PFSK-1 (cell line): ENCODE measurements around the gene TNS1.

Source experiments
- FOXP2 ChIP-seq: optimal IDR thresholded peaks from 2 replicates; pipeline ENCODE3; 2011; ENCODE audit warnings: borderline replicate concordance, control low read depth, inconsistent platforms; ENCODE audit not compliant: insufficient read depth; ENCODE audit errors: extremely low read length, extremely low read depth
- POLR2AphosphoS5 ChIP-seq: IDR thresholded peaks from 2 replicates; pipeline ENCODE4 v1.6.1; 2012; ENCODE audit warnings: low read depth, mild to moderate bottlenecking, control low read depth, low read length, moderate library complexity
- SIN3A ChIP-seq: IDR thresholded peaks from 2 replicates; pipeline ENCODE4 v1.6.1; 2012; ENCODE audit warnings: mild to moderate bottlenecking, low read length, moderate library complexity, borderline replicate concordance; ENCODE audit not compliant: insufficient read depth
- TAF1 ChIP-seq: IDR thresholded peaks from 2 replicates; pipeline ENCODE4 v1.6.1; 2012; ENCODE audit warnings: low read length, control low read depth, borderline replicate concordance; ENCODE audit not compliant: insufficient read depth
- TF ChIP-seq, protein P1 (sequence below), 2 experiments: IDR thresholded peaks; 2 replicates each; pipeline versions ENCODE4 v1.6.1 to v1.8.0; 2011 to 2012; ENCODE audit warnings: low read depth in 2 of 2, low read length in 2 of 2, control low read depth in 1 of 2, inconsistent platforms in 1 of 2, mild to moderate bottlenecking in 1 of 2, moderate library complexity in 1 of 2; ENCODE audit not compliant: insufficient read depth in 1 of 2

DNA sequence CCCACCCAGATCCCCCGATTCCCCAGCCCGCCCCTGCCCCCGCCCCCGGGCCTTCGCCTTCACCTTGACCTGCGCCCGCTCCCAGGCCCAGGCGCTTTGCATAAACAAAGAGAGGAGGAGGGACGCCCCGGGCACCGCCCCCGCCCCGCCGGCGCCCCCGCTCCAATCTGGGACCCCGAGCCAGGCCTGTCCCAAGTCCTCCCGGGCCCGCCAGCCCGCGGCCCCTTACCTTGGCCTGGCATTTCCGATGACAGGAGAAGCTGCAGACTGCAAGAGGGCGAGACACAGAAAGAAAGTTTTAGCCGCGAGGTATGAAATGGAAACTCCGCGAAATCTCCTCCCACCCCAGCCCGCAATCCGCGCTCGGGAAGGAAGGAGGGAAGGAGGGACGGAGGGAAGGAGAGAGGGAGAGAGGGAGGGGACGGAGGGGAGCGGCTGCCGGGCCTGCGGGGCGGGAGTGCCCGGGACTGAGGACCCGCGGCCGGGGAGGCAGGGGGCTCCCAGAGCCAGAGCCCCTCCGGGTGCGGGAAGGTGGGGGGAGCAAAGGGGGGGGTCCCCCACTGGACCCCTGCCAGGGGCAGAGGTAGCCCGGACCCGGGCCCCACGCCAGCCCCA is 24.2 kb downstream of the TNS1 start:
- no peak for TF ChIP-seq SIN3A
- TF ChIP-seq, protein P1, sequence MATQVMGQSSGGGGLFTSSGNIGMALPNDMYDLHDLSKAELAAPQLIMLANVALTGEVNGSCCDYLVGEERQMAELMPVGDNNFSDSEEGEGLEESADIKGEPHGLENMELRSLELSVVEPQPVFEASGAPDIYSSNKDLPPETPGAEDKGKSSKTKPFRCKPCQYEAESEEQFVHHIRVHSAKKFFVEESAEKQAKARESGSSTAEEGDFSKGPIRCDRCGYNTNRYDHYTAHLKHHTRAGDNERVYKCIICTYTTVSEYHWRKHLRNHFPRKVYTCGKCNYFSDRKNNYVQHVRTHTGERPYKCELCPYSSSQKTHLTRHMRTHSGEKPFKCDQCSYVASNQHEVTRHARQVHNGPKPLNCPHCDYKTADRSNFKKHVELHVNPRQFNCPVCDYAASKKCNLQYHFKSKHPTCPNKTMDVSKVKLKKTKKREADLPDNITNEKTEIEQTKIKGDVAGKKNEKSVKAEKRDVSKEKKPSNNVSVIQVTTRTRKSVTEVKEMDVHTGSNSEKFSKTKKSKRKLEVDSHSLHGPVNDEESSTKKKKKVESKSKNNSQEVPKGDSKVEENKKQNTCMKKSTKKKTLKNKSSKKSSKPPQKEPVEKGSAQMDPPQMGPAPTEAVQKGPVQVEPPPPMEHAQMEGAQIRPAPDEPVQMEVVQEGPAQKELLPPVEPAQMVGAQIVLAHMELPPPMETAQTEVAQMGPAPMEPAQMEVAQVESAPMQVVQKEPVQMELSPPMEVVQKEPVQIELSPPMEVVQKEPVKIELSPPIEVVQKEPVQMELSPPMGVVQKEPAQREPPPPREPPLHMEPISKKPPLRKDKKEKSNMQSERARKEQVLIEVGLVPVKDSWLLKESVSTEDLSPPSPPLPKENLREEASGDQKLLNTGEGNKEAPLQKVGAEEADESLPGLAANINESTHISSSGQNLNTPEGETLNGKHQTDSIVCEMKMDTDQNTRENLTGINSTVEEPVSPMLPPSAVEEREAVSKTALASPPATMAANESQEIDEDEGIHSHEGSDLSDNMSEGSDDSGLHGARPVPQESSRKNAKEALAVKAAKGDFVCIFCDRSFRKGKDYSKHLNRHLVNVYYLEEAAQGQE (IDR thresholded peaks at IDR 0.05; ENCODE audit: insufficient read depth in 1 of 2, low read depth in 2 of 2, low read length in 2 of 2) = no peak
- no peak for TF ChIP-seq POLR2AphosphoS5
- no peak for TF ChIP-seq TAF1
- no peak for TF ChIP-seq FOXP2
